Adipocyte (in vitro differentiated cells): ENCODE results near the gene HELZ.
A peak's percentile ranks its signal among the peaks of the same experiment; 100 is the strongest.

Source experiments
- DNase-seq: peaks from one replicate; pipeline ENCODE4 v3.0.0-alpha.2; 2015; ENCODE audit warnings: low read depth
- H3K27me3 ChIP-seq: replicated peaks from 2 replicates; pipeline ENCODE4 v1.7.0; 2013; ENCODE audit warnings: mild to moderate bottlenecking, low read length, moderate library complexity; ENCODE audit not compliant: control insufficient read depth, insufficient read depth
- H3K36me3 ChIP-seq: 2 replicates; pipeline ENCODE4 v1.7.0; 2013; ENCODE audit warnings: low read length, mild to moderate bottlenecking, moderate library complexity; ENCODE audit not compliant: control insufficient read depth, insufficient read depth, severe bottlenecking
- H3K4me1 ChIP-seq: 2 replicates; pipeline ENCODE4 v1.7.0; 2013; ENCODE audit warnings: mild to moderate bottlenecking, low read length, moderate library complexity; ENCODE audit not compliant: control insufficient read depth, insufficient read depth
- H3K4me3 ChIP-seq: 2 replicates; pipeline ENCODE4 v1.7.0; 2013; ENCODE audit warnings: mild to moderate bottlenecking, low read length, moderate library complexity
- H3K9ac ChIP-seq: 2 replicates; pipeline ENCODE4 v1.7.0; 2013; ENCODE audit warnings: mild to moderate bottlenecking, low read length, moderate library complexity
- H3K9me3 ChIP-seq: 2 replicates; pipeline ENCODE4 v1.7.0; 2013; ENCODE audit warnings: mild to moderate bottlenecking, low read length, moderate library complexity; ENCODE audit not compliant: control insufficient read depth

The HELZ gene

GRCh38 chr17:67072885-67073284, 172.1 kb downstream of the HELZ start:
- no peak for DNase-seq
- Histone ChIP-seq H3K4me1 (no peaks in the 10 kb centered on the region), H3K27me3 (no peaks in the 10 kb centered on the region), H3K9ac (no peak overlapping the region), H3K9me3 (no peaks in the 10 kb centered on the region), H3K36me3 (peaks cover 27% of the 10 kb centered on the region), H3K4me3 (no peak overlapping the region)

GRCh38 chr17:67071595-67071994, 173.4 kb downstream of the HELZ start:
- Histone ChIP-seq H3K4me3 (no peak overlapping the region), H3K4me1 (no peaks in the 10 kb centered on the region), H3K36me3 (peaks cover 19% of the 10 kb centered on the region), H3K9ac (no peak overlapping the region), H3K27me3 (no peaks in the 10 kb centered on the region), H3K9me3 (no peaks in the 10 kb centered on the region)
- DNase-seq, result no peak

DNA sequence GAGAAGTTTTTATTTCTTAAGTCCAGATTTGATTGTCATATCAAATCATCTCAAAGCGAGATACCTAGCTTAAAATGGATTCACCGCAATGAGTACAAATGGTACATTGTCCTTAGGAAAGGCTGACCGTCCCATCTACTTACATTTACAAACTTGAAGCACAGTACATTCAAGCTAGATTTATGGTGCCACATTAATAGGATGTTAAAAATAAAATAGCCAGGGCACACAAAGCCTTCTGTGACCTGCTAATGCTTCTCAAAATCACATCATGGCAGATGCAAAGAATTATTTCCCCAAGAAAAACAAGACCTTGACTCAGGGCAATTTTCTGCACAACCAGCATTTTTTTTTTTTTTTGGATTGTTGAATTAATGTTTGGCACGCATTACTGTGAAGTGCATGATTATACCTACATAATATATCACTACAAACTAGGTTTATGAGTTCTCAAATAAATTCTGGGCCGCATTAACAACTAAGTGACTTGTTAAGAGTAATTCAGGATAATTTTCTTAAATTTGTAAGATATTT, 175.3 kb downstream of the HELZ start:
- H3K9ac ChIP-seq, result no peak overlapping the region
- no peak overlapping the region for H3K4me3 ChIP-seq
- DNase-seq, result no peak
- no peaks in the 10 kb centered on the region for H3K4me1 ChIP-seq
- no peaks in the 10 kb centered on the region for H3K9me3 ChIP-seq
- peaks cover 11% of the 10 kb centered on the region for H3K36me3 ChIP-seq
- H3K27me3 ChIP-seq, result no peaks in the 10 kb centered on the region

DNA sequence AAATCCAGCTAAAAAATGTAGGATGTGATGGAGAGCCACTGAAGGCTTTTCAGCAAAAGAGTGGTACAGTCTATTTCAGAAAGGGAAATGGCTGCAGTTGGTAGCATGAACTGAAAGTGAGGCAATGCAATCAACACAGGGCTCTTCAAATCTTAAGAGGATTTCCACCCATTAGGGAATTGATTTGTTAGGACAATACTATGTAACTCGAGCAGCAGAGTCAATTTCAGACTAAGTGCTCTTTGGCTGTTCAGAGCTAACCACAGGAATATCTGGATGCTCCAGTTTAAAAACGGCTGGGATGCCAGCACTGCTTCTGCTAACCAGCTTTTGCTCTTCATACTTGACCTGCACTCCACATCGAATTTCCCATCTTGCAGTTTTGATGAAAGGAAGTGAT, 176.0 kb downstream of the HELZ start:
- H3K9ac ChIP-seq, result no peak overlapping the region
- no peaks in the 10 kb centered on the region for H3K27me3 ChIP-seq
- H3K9me3 ChIP-seq, result no peaks in the 10 kb centered on the region
- H3K36me3 ChIP-seq, result peaks cover 10% of the 10 kb centered on the region
- no peaks in the 10 kb centered on the region for H3K4me1 ChIP-seq
- H3K4me3 ChIP-seq, result no peak overlapping the region
- peak; percentile 2 for DNase-seq

- Histone ChIP-seq H3K36me3 (peaks cover 5% of the 10 kb centered on the region), H3K9me3 (no peaks in the 10 kb centered on the region), H3K9ac (no peak overlapping the region), H3K4me3 (no peak overlapping the region), H3K27me3 (no peaks in the 10 kb centered on the region), H3K4me1 (no peaks in the 10 kb centered on the region)
- no peak for DNase-seq
These were observed 177.2 kb downstream of the HELZ start for GRCh38 chr17:67067571-67068482.

DNA sequence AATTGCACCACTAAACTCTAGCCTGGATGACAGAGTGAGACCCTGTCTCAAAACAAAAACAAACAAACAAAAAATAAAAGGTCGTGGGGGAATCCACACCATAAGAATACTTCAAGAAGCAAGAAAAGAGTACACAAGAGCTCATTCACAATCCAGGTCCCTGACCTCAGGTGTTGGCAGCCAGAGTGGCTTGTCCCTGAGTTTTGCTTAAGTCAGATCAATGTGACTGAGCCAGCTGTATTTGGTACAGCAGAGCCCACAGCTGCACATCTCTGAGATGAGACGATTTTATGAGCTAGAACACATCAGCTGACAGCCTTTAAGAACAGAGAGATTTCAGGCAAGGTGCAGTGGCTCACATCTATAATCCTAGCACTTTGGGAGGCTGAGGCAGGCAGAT, 178.3 kb downstream of the HELZ start:
- H3K36me3 ChIP-seq, result no peaks in the 10 kb centered on the region
- DNase-seq, result no peak
- H3K4me3 ChIP-seq, result no peak overlapping the region
- no peaks in the 10 kb centered on the region for H3K4me1 ChIP-seq
- no peaks in the 10 kb centered on the region for H3K27me3 ChIP-seq
- H3K9me3 ChIP-seq, result no peaks in the 10 kb centered on the region
- H3K9ac ChIP-seq, result no peak overlapping the region

DNA sequence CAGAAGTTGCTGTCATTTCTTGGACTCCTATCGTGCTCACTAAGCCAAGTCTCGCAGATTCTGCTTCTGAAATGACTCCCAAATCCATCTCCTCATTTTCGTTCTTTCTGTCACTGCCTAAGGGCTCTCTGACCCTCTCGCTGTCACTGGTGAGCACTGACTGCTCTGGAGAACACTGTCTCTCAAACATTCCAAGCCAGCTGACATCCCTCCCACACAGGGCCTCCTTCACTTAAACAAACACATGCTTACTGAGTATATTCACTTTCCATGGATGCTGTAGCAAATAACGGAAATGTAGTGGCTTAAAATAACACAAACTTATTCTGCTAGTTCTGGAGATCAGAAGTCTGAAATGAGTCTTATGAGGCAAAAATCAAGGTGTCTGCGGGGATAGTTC, 181.9 kb downstream of the HELZ start:
- no peak overlapping the region for H3K4me3 ChIP-seq
- no peaks in the 10 kb centered on the region for H3K36me3 ChIP-seq
- peak; percentile 27 for DNase-seq
- no peaks in the 10 kb centered on the region for H3K9me3 ChIP-seq
- no peak overlapping the region for H3K9ac ChIP-seq
- no peaks in the 10 kb centered on the region for H3K27me3 ChIP-seq
- H3K4me1 ChIP-seq, result no peaks in the 10 kb centered on the region

DNA sequence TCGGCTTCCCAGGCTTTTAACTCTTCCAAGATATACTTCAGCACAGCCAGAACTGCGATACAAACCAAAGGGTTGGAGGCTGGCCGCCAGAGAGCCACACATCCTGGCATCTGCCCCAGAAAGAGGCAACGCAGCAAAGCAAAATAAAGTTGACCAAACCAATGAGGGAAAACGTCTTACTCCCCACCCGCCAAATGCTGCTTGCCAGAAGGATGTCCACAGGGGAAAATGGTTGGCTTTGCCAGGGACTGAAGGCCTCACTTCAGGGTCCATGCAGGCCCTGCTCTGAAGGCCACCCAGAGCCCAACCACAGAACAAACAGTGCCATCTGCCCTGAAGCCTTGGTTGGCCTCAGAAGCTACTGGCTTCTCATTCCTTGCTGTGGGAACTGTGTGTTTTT, 185.6 kb downstream of the HELZ start:
- H3K4me3 ChIP-seq, result no peak overlapping the region
- no peaks in the 10 kb centered on the region for H3K4me1 ChIP-seq
- no peaks in the 10 kb centered on the region for H3K9me3 ChIP-seq
- H3K9ac ChIP-seq, result no peak overlapping the region
- no peak for DNase-seq
- no peaks in the 10 kb centered on the region for H3K27me3 ChIP-seq
- H3K36me3 ChIP-seq, result no peaks in the 10 kb centered on the region

DNA sequence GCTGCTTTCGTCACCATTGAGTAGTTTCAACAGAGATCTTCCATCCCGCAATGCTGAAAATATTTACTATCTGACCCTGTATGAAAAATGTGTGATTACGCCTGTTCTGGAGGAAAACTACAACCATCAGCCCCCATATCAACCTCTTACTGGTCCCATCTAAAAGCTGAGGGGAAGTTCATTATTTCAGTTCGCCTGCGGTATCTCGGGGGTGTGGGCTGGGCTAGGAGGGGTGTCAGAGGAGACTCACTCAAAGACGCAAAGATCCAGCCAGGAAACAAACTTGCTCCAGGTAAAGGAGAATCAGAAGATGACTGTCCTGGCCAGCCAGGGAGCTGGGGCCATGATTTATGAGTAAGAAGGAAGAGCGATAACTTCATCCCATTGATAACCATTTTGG, 187.0 kb downstream of the HELZ start:
- Histone ChIP-seq H3K36me3 (no peaks in the 10 kb centered on the region), H3K9ac (no peak overlapping the region)

DNA sequence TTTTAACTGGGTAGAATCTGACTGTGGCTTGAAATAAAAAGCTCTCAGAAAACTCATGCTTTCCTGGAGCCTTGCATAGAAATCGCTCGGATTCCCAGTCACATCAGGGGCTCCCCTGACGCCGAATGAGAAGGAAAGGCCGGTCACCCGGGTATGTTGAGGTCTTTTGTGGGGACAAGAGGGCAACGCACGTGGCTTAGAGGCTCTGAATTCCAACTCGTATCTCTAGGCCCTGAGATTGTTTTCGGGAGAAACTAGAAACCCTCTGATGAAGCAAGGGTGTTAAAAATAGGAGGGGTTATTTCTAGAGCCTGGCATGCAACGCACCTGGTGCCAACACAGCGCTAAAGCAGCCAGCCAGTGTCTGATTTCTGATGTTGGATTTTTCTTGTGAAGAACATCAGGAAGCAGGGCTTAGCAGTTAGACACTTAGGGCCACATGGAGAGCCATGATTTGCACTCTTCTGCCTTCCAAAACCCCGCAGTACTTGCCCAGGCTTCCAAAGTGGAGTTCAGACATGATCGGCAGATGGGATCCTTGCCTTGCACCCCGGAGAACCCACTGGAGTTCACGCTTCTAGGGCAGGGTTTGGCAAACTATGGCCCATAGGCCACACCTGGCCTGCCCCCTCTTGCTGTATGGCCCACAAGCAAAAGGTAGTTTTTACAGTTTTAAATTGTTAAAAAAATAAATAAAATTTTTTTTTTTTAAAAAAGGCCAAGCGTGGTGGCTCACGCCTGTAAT, 188.1 kb downstream of the HELZ start:
- DNase-seq, result no peak

More for the DNA sequence above, 187.0 kb downstream of the HELZ start:
- no peak for DNase-seq
- H3K4me3 ChIP-seq, result no peak overlapping the region
- H3K9me3 ChIP-seq, result no peaks in the 10 kb centered on the region
- no peaks in the 10 kb centered on the region for H3K4me1 ChIP-seq
- peaks cover 3% of the 10 kb centered on the region for H3K27me3 ChIP-seq

More for the DNA sequence above, 188.1 kb downstream of the HELZ start:
- H3K9me3 ChIP-seq, result no peaks in the 10 kb centered on the region
- no peaks in the 10 kb centered on the region for H3K4me1 ChIP-seq
- no peak overlapping the region for H3K4me3 ChIP-seq
- H3K9ac ChIP-seq, result no peak overlapping the region
- peaks cover 5% of the 10 kb centered on the region for H3K27me3 ChIP-seq
- H3K36me3 ChIP-seq, result no peaks in the 10 kb centered on the region
